IMR-90 (cell line): ENCODE measurements around the gene GJB5.

Source experiments
- CTCF ChIP-seq: conservative IDR thresholded peaks from 2 replicates; pipeline ENCODE4 v1.5.1; 2012; ENCODE audit warnings: mild to moderate bottlenecking, low read depth, low read length, improper control_type of control experiment
- FOS ChIP-seq: fragments of 150-350 bp; IDR thresholded peaks from 2 replicates; pipeline ENCODE4 v1.6.1; 2016; ENCODE audit warnings: low read depth, low read length
- MAZ ChIP-seq: IDR thresholded peaks from 2 replicates; pipeline ENCODE4 v1.6.1; 2012; ENCODE audit warnings: low read depth, mild to moderate bottlenecking, low read length, improper control_type of control experiment, moderate library complexity, borderline replicate concordance
- MXI1 ChIP-seq: IDR thresholded peaks from 2 replicates; pipeline ENCODE4 v1.6.1; 2012; ENCODE audit warnings: low read depth, mild to moderate bottlenecking, low read length, moderate library complexity, borderline replicate concordance
- NFE2L2 ChIP-seq: fragments of 150-350 bp; IDR thresholded peaks from 2 replicates; pipeline ENCODE4 v1.6.1; 2016; ENCODE audit warnings: low read depth, mild to moderate bottlenecking, low read length
- POLR2A ChIP-seq: IDR thresholded peaks from 2 replicates; pipeline ENCODE4 v1.6.1; 2012; ENCODE audit warnings: mild to moderate bottlenecking, low read depth, low read length
- RAD21 ChIP-seq: IDR thresholded peaks from 2 replicates; pipeline ENCODE4 v1.6.1; 2012; ENCODE audit warnings: low read length, improper control_type of control experiment
- RFX5 ChIP-seq: IDR thresholded peaks from 2 replicates; pipeline ENCODE4 v1.8.0; 2012; ENCODE audit warnings: low read depth, mild to moderate bottlenecking, low read length, moderate library complexity
- SMC3 ChIP-seq: fragments of 150-350 bp; IDR thresholded peaks from 2 replicates; pipeline ENCODE4 v1.6.1; 2016; ENCODE audit warnings: low read depth, mild to moderate bottlenecking, antibody characterized with exemption, low read length, moderate library complexity
- USF2 ChIP-seq: fragments of 150-350 bp; IDR thresholded peaks from 2 replicates; pipeline ENCODE4 v1.6.1; 2017; ENCODE audit warnings: mild to moderate bottlenecking, antibody characterized with exemption, low read length, low read depth

- TF ChIP-seq CTCF (no peak), POLR2A (no peak), RFX5 (no peak), MAZ (no peak), USF2 (no peak), RAD21 (no peak), FOS (no peak), SMC3 (no peak), MXI1 (no peak), NFE2L2 (no peak)
These were observed 9.2 kb upstream of the GJB5 start for GRCh38 chr1:34745666-34746065.
